GM12872 (cell line): ENCODE results near the gene RXRB.

Source experiments
- CTCF ChIP-seq: IDR thresholded peaks from 3 replicates; pipeline ENCODE4 v1.5.1; 2011; ENCODE audit warnings: low read depth, mild to moderate bottlenecking, low read length, moderate library complexity; ENCODE audit not compliant: insufficient read depth

Gene RXRB

GRCh38 chr6:33171016-33171879 lies 29.2 kb downstream of the RXRB start:
- no peak for TF ChIP-seq CTCF

GRCh38 chr6:33170176-33171015 lies 30.1 kb downstream of the RXRB start:
- TF ChIP-seq CTCF = no peak

GRCh38 chr6:33169291-33170175 lies 30.9 kb downstream of the RXRB start:
- no peak for TF ChIP-seq CTCF

GRCh38 chr6:33168639-33169038 lies 31.8 kb downstream of the RXRB start:
- no peak for TF ChIP-seq CTCF

GRCh38 chr6:33168284-33168601 lies 32.2 kb downstream of the RXRB start:
- no peak for TF ChIP-seq CTCF

- no peak for TF ChIP-seq CTCF
These were observed 32.8 kb downstream of the RXRB start for GRCh38 chr6:33167374-33168283.
